ENCODE measurements around the gene KAZN.

The KAZN gene

GRCh38 chr1:14848625-14849024 lies 250.1 kb downstream of the KAZN start:
- DNase-seq (ENCODE audit: low read depth): no peak
- no peak overlapping the region for H3K4me3 ChIP-seq (ENCODE audit: low read depth, low read length)
- no peak for TF ChIP-seq CTCF (IDR thresholded peaks at IDR 0.05; ENCODE audit: insufficient read depth, low read depth, low read length, missing control alignments)

- H3K4me3 ChIP-seq (ENCODE audit: low read depth, low read length): no peak overlapping the region
- no peak for TF ChIP-seq CTCF (IDR thresholded peaks at IDR 0.05; ENCODE audit: insufficient read depth, low read depth, low read length, missing control alignments)
- no peak for DNase-seq (ENCODE audit: low read depth)
These were observed 250.6 kb downstream of the KAZN start for GRCh38 chr1:14849038-14849437.

- peak; percentile 33 for TF ChIP-seq CTCF (IDR thresholded peaks at IDR 0.05; ENCODE audit: insufficient read depth, low read depth, low read length, missing control alignments)
- no peak overlapping the region for H3K4me3 ChIP-seq (ENCODE audit: low read depth, low read length)
- DNase-seq (ENCODE audit: low read depth): peak; percentile 34
These were observed 252.1 kb downstream of the KAZN start for GRCh38 chr1:14850563-14850962.

GRCh38 chr1:14851760-14852159 lies 253.3 kb downstream of the KAZN start:
- H3K4me3 ChIP-seq (ENCODE audit: low read depth, low read length): no peak overlapping the region

GRCh38 chr1:14852291-14852690 lies 253.8 kb downstream of the KAZN start:
- no peak overlapping the region for H3K4me3 ChIP-seq (ENCODE audit: low read depth, low read length)
- no peak for DNase-seq (ENCODE audit: low read depth)
- no peak for TF ChIP-seq CTCF (IDR thresholded peaks at IDR 0.05; ENCODE audit: insufficient read depth, low read depth, low read length, missing control alignments)

More at GRCh38 chr1:14851760-14852159, 253.3 kb downstream of the KAZN start:
- no peak for TF ChIP-seq CTCF (IDR thresholded peaks at IDR 0.05; ENCODE audit: insufficient read depth, low read depth, low read length, missing control alignments)
- DNase-seq (ENCODE audit: low read depth): no peak

- no peak for TF ChIP-seq CTCF (IDR thresholded peaks at IDR 0.05; ENCODE audit: insufficient read depth, low read depth, low read length, missing control alignments)
- no peak overlapping the region for H3K4me3 ChIP-seq (ENCODE audit: low read depth, low read length)
- no peak for DNase-seq (ENCODE audit: low read depth)
These were observed 255.0 kb downstream of the KAZN start for GRCh38 chr1:14853518-14853917.

GRCh38 chr1:14855268-14855667 lies 256.8 kb downstream of the KAZN start:
- no peak for TF ChIP-seq CTCF (IDR thresholded peaks at IDR 0.05; ENCODE audit: insufficient read depth, low read depth, low read length, missing control alignments)
- no peak overlapping the region for H3K4me3 ChIP-seq (ENCODE audit: low read depth, low read length)
- no peak for DNase-seq (ENCODE audit: low read depth)
